Amniotic epithelial cell (primary cell): Measurements from ENCODE around the gene ARHGAP9.

Experiments
- DNase-seq: peaks from one replicate; pipeline ENCODE4 v3.0.0-alpha.2; 2010; ENCODE audit warnings: low read depth

ARHGAP9 gene

GRCh38 chr12:57491393-57492280 is 12.0 kb upstream of the ARHGAP9 start:
- no peak for DNase-seq

- DNase-seq = no peak
These were observed 10.5 kb upstream of the ARHGAP9 start for GRCh38 chr12:57490126-57490525.

- DNase-seq = peak; percentile 43
These were observed 9.5 kb upstream of the ARHGAP9 start for GRCh38 chr12:57489157-57489641.

GRCh38 chr12:57488402-57489156 is 8.9 kb upstream of the ARHGAP9 start:
- no peak for DNase-seq

GRCh38 chr12:57487597-57488401 is 8.1 kb upstream of the ARHGAP9 start, which contains the start of gene MARS1:
Gene MARS1, plus strand, starts transcription at chr12:57488068. Its CDS starts 23 bp downstream, at chr12:57488091.
- DNase-seq = peak; percentile 96

- no peak for DNase-seq
These were observed 7.5 kb upstream of the ARHGAP9 start for GRCh38 chr12:57487055-57487596.

GRCh38 chr12:57485695-57486094 is 6.0 kb upstream of the ARHGAP9 start:
- DNase-seq = no peak

GRCh38 chr12:57483466-57483865 is 3.8 kb upstream of the ARHGAP9 start:
- DNase-seq = peak; percentile 73

- DNase-seq = no peak
These were observed 2.0 kb upstream of the ARHGAP9 start for GRCh38 chr12:57481671-57482070.

- no peak for DNase-seq
These were observed 657 bp downstream of the ARHGAP9 start for GRCh38 chr12:57479043-57479375.

- DNase-seq = peak; percentile 78
These were observed 1.7 kb downstream of the ARHGAP9 start for GRCh38 chr12:57477710-57478681.

GRCh38 chr12:57476993-57477709 is 2.5 kb downstream of the ARHGAP9 start:
- no peak for DNase-seq

GRCh38 chr12:57476162-57476992 is 3.3 kb downstream of the ARHGAP9 start:
- no peak for DNase-seq

- DNase-seq = no peak
These were observed 4.2 kb downstream of the ARHGAP9 start for GRCh38 chr12:57475271-57476161.

GRCh38 chr12:57474862-57475261 is 4.8 kb downstream of the ARHGAP9 start:
- no peak for DNase-seq

GRCh38 chr12:57474430-57474829 is 5.2 kb downstream of the ARHGAP9 start:
- DNase-seq = no peak

- no peak for DNase-seq
These were observed 5.8 kb downstream of the ARHGAP9 start for GRCh38 chr12:57473886-57474285.

- no peak for DNase-seq
These were observed 6.3 kb downstream of the ARHGAP9 start for GRCh38 chr12:57473392-57473791.
